ENCODE data around the gene PIK3R2. TPM values are rescaled to one million over a fixed set of nuclear protein-coding genes. Genes with fewer than 3 reads are reported as not detected.

Gene PIK3R2
- total and polyA plus RNA-seq, 2 of the 13 experiments (the other 11 are each of a cell fraction or from before 2014, with no cell fraction given) = 18.6 to 25.3 TPM

- TF ChIP-seq SRSF1 (optimal IDR thresholded peaks at IDR 0.05; ENCODE audit: low read depth, low read length) (no peak), SP4 (CRISPR knock-in tag; IDR thresholded peaks at IDR 0.05) (peak; percentile 100), DBP (CRISPR knock-in tag; IDR thresholded peaks at IDR 0.05; ENCODE audit: not compliant biosample characterization) (no peak), HNRNPH1 (optimal IDR thresholded peaks at IDR 0.05; ENCODE audit: low read depth, low read length) (no peak), PRMT3 (CRISPR knock-in tag; IDR thresholded peaks at IDR 0.05; ENCODE audit: borderline replicate concordance, low read depth) (no peak), ZNF646 (CRISPR knock-in tag; IDR thresholded peaks at IDR 0.05) (no peak), ZNF678 (CRISPR knock-in tag; IDR thresholded peaks at IDR 0.05) (0 out of 2 replicates have a peak, but pooled peaks have one; percentile 13), CHD2 (IDR thresholded peaks at IDR 0.05; ENCODE audit: low read depth, low read length) (no peak), ZNF781 (CRISPR knock-in tag; IDR thresholded peaks at IDR 0.05; ENCODE audit: borderline replicate concordance, not compliant biosample characterization) (no peak), ISX (CRISPR knock-in tag; conservative IDR thresholded peaks at IDR 0.05) (no peak), ZNF33A (CRISPR knock-in tag; IDR thresholded peaks at IDR 0.05; ENCODE audit: borderline replicate concordance) (no peak), MTA1 (CRISPR knock-in tag; IDR thresholded peaks at IDR 0.05; ENCODE audit: borderline replicate concordance) (no peak), ARNTL (CRISPR knock-in tag; IDR thresholded peaks at IDR 0.05) (no peak), ZNF232 (CRISPR knock-in tag; IDR thresholded peaks at IDR 0.05; ENCODE audit: borderline replicate concordance) (peak; percentile 47; the same call in 1 of the 2 replicates), GRHL1 (CRISPR knock-in tag; conservative IDR thresholded peaks at IDR 0.05) (no peak), E2F2 (CRISPR knock-in tag; IDR thresholded peaks at IDR 0.05; ENCODE audit: borderline replicate concordance) (no peak), ONECUT2 (CRISPR knock-in tag; IDR thresholded peaks at IDR 0.05) (no peak), AHR (CRISPR knock-in tag; IDR thresholded peaks at IDR 0.05) (no peak), NR0B2 (CRISPR knock-in tag; IDR thresholded peaks at IDR 0.05) (no peak)
These were observed 51.0 kb downstream of the PIK3R2 start, which contains the start of gene RAB3A (continued) for GRCh38 chr19:18203863-18204393.
